Osteoblast (primary cell): Measurements from ENCODE around the gene MTFMT. TPM values are rescaled to one million over a fixed set of nuclear protein-coding genes. Genes with fewer than 3 reads are reported as not detected.
A peak's percentile ranks its signal among the peaks of the same experiment; 100 is the strongest.
"Not testable (repeated sequence)": the region's sequence is repeated elsewhere in the genome, so short reads cannot be mapped to it uniquely, and the experiment has no call there.

Source experiments
- DNase-seq: peaks from one replicate; pipeline ENCODE4 v3.0.0; 2011; ENCODE audit warnings: low spot score, mixed read lengths; ENCODE audit not compliant: insufficient read length; ENCODE audit errors: missing footprints
- H2AFZ ChIP-seq: 2 replicates; pipeline ENCODE4 v1.6.0; 2011; ENCODE audit warnings: mild to moderate bottlenecking, low read length
- H3K27ac ChIP-seq: 2 replicates; pipeline ENCODE4 v1.5.1; 2011; ENCODE audit warnings: mild to moderate bottlenecking, low read depth, low read length, moderate library complexity
- H3K27me3 ChIP-seq: 2 replicates; pipeline ENCODE4 v1.6.0; 2012; ENCODE audit warnings: mild to moderate bottlenecking, control low read depth, inconsistent platforms, low read length, moderate library complexity; ENCODE audit not compliant: insufficient read depth
- H3K36me3 ChIP-seq: 2 replicates; pipeline ENCODE4 v1.5.1; 2011; ENCODE audit warnings: mild to moderate bottlenecking, low read length, control low read depth, moderate library complexity; ENCODE audit not compliant: insufficient read depth
- H3K4me1 ChIP-seq: 2 replicates; pipeline ENCODE4 v1.5.1; 2011; ENCODE audit warnings: mild to moderate bottlenecking, low read length, control low read depth, moderate library complexity; ENCODE audit not compliant: insufficient read depth
- H3K4me2 ChIP-seq: 2 replicates; pipeline ENCODE4 v1.6.0; 2011; ENCODE audit warnings: mild to moderate bottlenecking, low read length; ENCODE audit not compliant: insufficient read depth
- H3K4me3 ChIP-seq: fragments of 200-600 bp; sonication (generic); 3 replicates; pipeline ENCODE4 v1.5.1; 2012; ENCODE audit warnings: mild to moderate bottlenecking, low read length, inconsistent platforms; ENCODE audit not compliant: insufficient read depth
- H3K79me2 ChIP-seq: 2 replicates; pipeline ENCODE4 v1.6.0; 2012; ENCODE audit warnings: mild to moderate bottlenecking, low read length, control low read depth, inconsistent platforms; ENCODE audit not compliant: insufficient read depth
- H3K9me3 ChIP-seq: 2 replicates; pipeline ENCODE4 v1.5.1; 2011; ENCODE audit warnings: low read depth, low read length, control low read depth
- H4K20me1 ChIP-seq: 2 replicates; pipeline ENCODE4 v1.6.0; 2012; ENCODE audit warnings: mild to moderate bottlenecking, low read length, control low read depth; ENCODE audit not compliant: insufficient read depth
- CTCF ChIP-seq: IDR thresholded peaks from 2 replicates; pipeline ENCODE4 v1.5.1; 2011; ENCODE audit warnings: mild to moderate bottlenecking, low read depth, low read length, moderate library complexity; ENCODE audit errors: extremely low read depth
- total RNA-seq: library from RNA; depleted of rRNA; stranded (reverse); fragments of >200 nt; gene quantifications from 2 replicates; pipeline ENCODE4 v1.2.3, GENCODE V29; 2012

The MTFMT gene
- total RNA-seq, 1 donor, result 31.8 TPM

- Histone ChIP-seq H3K27ac (peak overlapping the region; percentile 52), H3K4me1 (peaks cover 13% of the 10 kb centered on the region), H3K79me2 (peaks cover 25% of the 10 kb centered on the region), H3K27me3 (no peaks in the 10 kb centered on the region), H3K4me3 (no peak overlapping the region), H3K4me2 (peak overlapping the region; percentile 91), H3K9me3 (no peaks in the 10 kb centered on the region), H4K20me1 (no peaks in the 10 kb centered on the region), H3K36me3 (peaks cover 31% of the 10 kb centered on the region), H2AFZ (no peak overlapping the region)
- TF ChIP-seq CTCF, result no peak
- DNase-seq, result peak; percentile 83
Measured at GRCh38 chr15:65026756-65027155, 2.7 kb downstream of the MTFMT start.

- Histone ChIP-seq H3K9me3 (no peaks in the 10 kb centered on the region), H4K20me1 (no peaks in the 10 kb centered on the region), H3K36me3 (peaks cover 69% of the 10 kb centered on the region), H2AFZ (no peak overlapping the region), H3K27ac (no peak overlapping the region), H3K79me2 (peaks cover 6% of the 10 kb centered on the region), H3K4me2 (no peak overlapping the region), H3K4me3 (no peak overlapping the region), H3K27me3 (no peaks in the 10 kb centered on the region), H3K4me1 (no peaks in the 10 kb centered on the region)
- DNase-seq, result no peak
- no peak for TF ChIP-seq CTCF
Measured at GRCh38 chr15:65021488-65021887, 8.0 kb downstream of the MTFMT start.

- H3K79me2 ChIP-seq, result peaks cover under 1% of the 10 kb centered on the region
- DNase-seq, result no peak
- no peak overlapping the region for H3K27ac ChIP-seq
- H3K9me3 ChIP-seq, result no peaks in the 10 kb centered on the region
- no peak overlapping the region for H3K4me3 ChIP-seq
- H2AFZ ChIP-seq, result no peak overlapping the region
- no peaks in the 10 kb centered on the region for H4K20me1 ChIP-seq
- peaks cover 69% of the 10 kb centered on the region for H3K36me3 ChIP-seq
- no peaks in the 10 kb centered on the region for H3K4me1 ChIP-seq
- no peak overlapping the region for H3K4me2 ChIP-seq
- TF ChIP-seq CTCF, result no peak
- no peaks in the 10 kb centered on the region for H3K27me3 ChIP-seq
Measured at GRCh38 chr15:65020419-65020818, 9.0 kb downstream of the MTFMT start.

GRCh38 chr15:65011198-65011597 is 18.2 kb downstream of the MTFMT start:
- not testable (repeated sequence) for H4K20me1 ChIP-seq, H3K79me2 ChIP-seq, H3K4me1 ChIP-seq, H3K27ac ChIP-seq, H3K4me3 ChIP-seq, H3K4me2 ChIP-seq, DNase-seq, H3K9me3 ChIP-seq, H3K27me3 ChIP-seq, H2AFZ ChIP-seq
- H3K36me3 ChIP-seq, result peaks cover 46% of the 10 kb centered on the region
